Measurements from ENCODE around the gene SGMS1. TPM values are rescaled to one million over a fixed set of nuclear protein-coding genes. Genes with fewer than 3 reads are reported as not detected.

The SGMS1 gene
- polyA plus RNA-seq, 1 of the 3 experiments (the other 2 are of a cell fraction): 6.3 TPM

- TF ChIP-seq IRF3 (IDR thresholded peaks at IDR 0.05; ENCODE audit: low read depth, low read length): no peak
- no peak for TF ChIP-seq POLR2AphosphoS5 (IDR thresholded peaks at IDR 0.05; ENCODE audit: low read depth, low read length)
- no peak for TF ChIP-seq TCF12 (IDR thresholded peaks at IDR 0.05)
- no peak for TF ChIP-seq SMC3 (IDR thresholded peaks at IDR 0.05; ENCODE audit: low read depth, low read length)
- no peak for TF ChIP-seq RXRA (IDR thresholded peaks at IDR 0.05; ENCODE audit: borderline replicate concordance, low read depth)
These were observed 309.3 kb downstream of the SGMS1 start (continued) for GRCh38 chr10:50314169-50315071.

DNA sequence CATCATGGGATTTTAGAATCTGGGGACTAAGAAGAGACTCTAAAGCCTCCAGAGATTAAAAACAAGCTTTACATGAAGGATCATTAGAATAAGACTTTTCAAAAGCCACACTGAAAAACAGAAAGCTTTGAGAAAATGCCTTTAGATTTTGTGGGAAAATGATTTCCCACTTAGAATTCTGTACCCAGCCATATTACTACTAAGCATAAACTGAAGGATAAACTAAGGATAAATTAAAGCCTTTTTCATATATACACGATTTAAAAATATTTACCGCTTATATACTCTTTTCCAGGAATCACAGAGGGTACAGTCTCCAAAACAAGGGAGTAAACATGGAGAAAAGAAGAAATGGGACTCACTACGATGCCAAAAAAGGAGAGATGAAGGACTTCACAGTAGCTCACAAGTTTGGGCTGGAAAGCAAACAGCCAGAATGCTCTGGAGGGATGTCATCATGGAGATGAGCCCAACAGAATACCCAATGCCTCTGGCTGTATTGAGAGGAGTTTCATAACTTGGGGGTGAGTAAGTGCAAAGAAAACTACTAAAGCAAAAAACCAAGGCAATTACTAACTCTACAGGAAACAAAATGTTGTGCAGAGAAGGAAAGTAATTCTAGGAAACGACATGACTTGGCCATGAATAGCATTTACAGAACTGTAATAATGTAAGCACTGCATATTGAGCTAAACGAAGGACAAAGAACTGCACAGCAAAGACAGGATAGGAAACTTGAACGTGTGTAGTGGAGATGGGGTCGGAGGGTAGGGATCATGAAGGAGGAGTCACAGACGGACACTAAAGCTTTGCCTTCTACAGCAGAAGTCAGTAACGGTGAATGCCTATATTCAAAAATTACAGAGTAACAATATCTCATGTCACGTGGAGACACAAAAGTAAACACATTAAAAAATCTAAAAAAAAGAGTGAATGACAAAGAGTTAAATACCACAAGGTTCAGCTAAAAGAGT, 311.0 kb downstream of the SGMS1 start:
- WGBS (ENCODE audit: low lambda C conversion rate): 85% methylated on average over 10 of the region's 10 CpGs
- Histone ChIP-seq H4K20me1 (ENCODE audit: insufficient read depth) (no peaks in the 10 kb centered on the region), H3K27ac (ENCODE audit: low read depth in 2 of 2, low read length in 1 of 2) (no peak overlapping the region), H2AFZ (ENCODE audit: low read depth) (no peak overlapping the region), H3K9me2 (no peaks in the 10 kb centered on the region), H3K9me3 (no peaks in the 10 kb centered on the region), H3F3A (replicated peaks; ENCODE audit: insufficient read depth) (no peaks in the 10 kb centered on the region), H3K9ac (no peak overlapping the region), H3K79me2 (ENCODE audit: insufficient read depth) (no peaks in the 10 kb centered on the region), H3K4me1 (ENCODE audit: control insufficient read depth in 1 of 2, insufficient read depth in 2 of 2, low read depth in 1 of 2, low read length in 1 of 2) (peaks cover 0 to 10% of the 10 kb centered on the region in 2 experiments; a peak in 1 of 4 replicates), H3K36me3 (replicated peaks in 1 of 2; ENCODE audit: control insufficient read depth in 1 of 2, insufficient read depth in 2 of 2, low read length in 1 of 2) (peaks cover 8 to 18% of the 10 kb centered on the region in 2 experiments), H3K4me3 (ENCODE audit: low read depth in 2 of 2, low read length in 1 of 2) (no peak overlapping the region), H3K27me3 (ENCODE audit: insufficient read depth) (no peaks in the 10 kb centered on the region), H3K4me2 (no peak overlapping the region)
- POLR2A ChIA-PET: no interaction called here
- no peak for DNase-seq
- TF ChIP-seq TCF12 (IDR thresholded peaks at IDR 0.05): no peak
- TF ChIP-seq FOSL2 (IDR thresholded peaks at IDR 0.05; ENCODE audit: borderline replicate concordance, low read depth): no peak
- TF ChIP-seq PBX3 (IDR thresholded peaks at IDR 0.05): no peak
- no peak for TF ChIP-seq RFX5 (IDR thresholded peaks at IDR 0.05; ENCODE audit: low read length)
- no peak for TF ChIP-seq JUND (IDR thresholded peaks at IDR 0.05)
- CTCF ChIA-PET: interaction anchor here (0.8 to 1.3 kb wide), 5 partner anchors 11 to 61 kb away, joined by 3 read pairs; no protein-coding TSS in a partner anchor
